Muscle layer of duodenum (tissue), 2 donors: ENCODE measurements around the gene TBC1D14.

Experiments used
- H3K27ac ChIP-seq: one replicate; pipeline ENCODE4 v1.7.0; 2013; ENCODE audit warnings: mild to moderate bottlenecking, low read length
- H3K27me3 ChIP-seq: one replicate; pipeline ENCODE4 v1.7.0; 2013; ENCODE audit warnings: low read depth, mild to moderate bottlenecking, control low read depth, low read length
- H3K36me3 ChIP-seq, 2 donors: one replicate each; pipeline ENCODE4 v1.7.0; 2013; ENCODE audit warnings: low read length in 2 of 2, control low read depth in 1 of 2, mild to moderate bottlenecking in 1 of 2; ENCODE audit not compliant: insufficient read depth in 2 of 2, control insufficient read depth in 1 of 2
- H3K4me1 ChIP-seq, 2 donors: one replicate each; pipeline ENCODE4 v1.7.0; 2013; ENCODE audit warnings: low read length in 2 of 2, mild to moderate bottlenecking in 2 of 2, control low read depth in 1 of 2, moderate library complexity in 1 of 2; ENCODE audit not compliant: insufficient read depth in 2 of 2, control insufficient read depth in 1 of 2
- H3K4me3 ChIP-seq, 2 donors: one replicate each; pipeline ENCODE4 v1.7.0; 2013; ENCODE audit warnings: low read length in 2 of 2, low read depth in 1 of 2, mild to moderate bottlenecking in 1 of 2
- H3K9me3 ChIP-seq, 2 donors: one replicate each; pipeline ENCODE4 v1.7.0; 2013; ENCODE audit warnings: low read length in 2 of 2, control low read depth in 1 of 2, mild to moderate bottlenecking in 1 of 2; ENCODE audit not compliant: control insufficient read depth in 1 of 2
- donor health status: healthy.

TBC1D14 gene

GRCh38 chr4:6891436-6892170 lies 18.0 kb upstream of the TBC1D14 start:
- peaks cover 12% of the 10 kb centered on the region in 2 donors for H3K4me1 ChIP-seq
- peak overlapping the region; percentile 8 for H3K27ac ChIP-seq

GRCh38 chr4:6892190-6892908 lies 17.3 kb upstream of the TBC1D14 start:
- no peaks in the 10 kb centered on the region for H3K9me3 ChIP-seq
- no peaks in the 10 kb centered on the region for H3K36me3 ChIP-seq
- peak overlapping the region; percentile 8 for H3K27ac ChIP-seq
- H3K4me1 ChIP-seq: peaks cover 11 to 12% of the 10 kb centered on the region in 2 donors
- H3K4me3 ChIP-seq: peak overlapping the region; percentile 37 to 38
- no peaks in the 10 kb centered on the region for H3K27me3 ChIP-seq

More at GRCh38 chr4:6891436-6892170, 18.0 kb upstream of the TBC1D14 start:
- no peaks in the 10 kb centered on the region for H3K36me3 ChIP-seq
- H3K27me3 ChIP-seq: no peaks in the 10 kb centered on the region
- H3K4me3 ChIP-seq: no peak overlapping the region
- no peaks in the 10 kb centered on the region for H3K9me3 ChIP-seq

- Histone ChIP-seq H3K27ac (no peak overlapping the region), H3K27me3 (no peaks in the 10 kb centered on the region), H3K36me3 (no peaks in the 10 kb centered on the region), H3K9me3 (no peaks in the 10 kb centered on the region), H3K4me1 (peaks cover 11 to 12% of the 10 kb centered on the region in 2 donors), H3K4me3 (peak overlapping the region in 1 of 2 donors; percentile 37)
These were observed 16.8 kb upstream of the TBC1D14 start for GRCh38 chr4:6892909-6893202.

- no peaks in the 10 kb centered on the region for H3K36me3 ChIP-seq
- H3K4me1 ChIP-seq: peaks cover 11 to 12% of the 10 kb centered on the region in 2 donors
- no peaks in the 10 kb centered on the region for H3K27me3 ChIP-seq
- no peaks in the 10 kb centered on the region for H3K9me3 ChIP-seq
- H3K27ac ChIP-seq: no peak overlapping the region
- H3K4me3 ChIP-seq: no peak overlapping the region
These were observed 16.1 kb upstream of the TBC1D14 start for GRCh38 chr4:6893449-6894085.

- H3K9me3 ChIP-seq: no peaks in the 10 kb centered on the region
- H3K4me3 ChIP-seq: no peak overlapping the region
- H3K36me3 ChIP-seq: no peaks in the 10 kb centered on the region
- no peak overlapping the region for H3K27ac ChIP-seq
- H3K4me1 ChIP-seq: peaks cover 11 to 12% of the 10 kb centered on the region in 2 donors
- H3K27me3 ChIP-seq: no peaks in the 10 kb centered on the region
These were observed 15.5 kb upstream of the TBC1D14 start for GRCh38 chr4:6894086-6894478.

GRCh38 chr4:6894528-6895498 lies 14.8 kb upstream of the TBC1D14 start:
- H3K36me3 ChIP-seq: no peaks in the 10 kb centered on the region
- no peaks in the 10 kb centered on the region for H3K27me3 ChIP-seq
- H3K9me3 ChIP-seq: no peaks in the 10 kb centered on the region
- no peak overlapping the region for H3K27ac ChIP-seq
- H3K4me1 ChIP-seq: peaks cover 11 to 12% of the 10 kb centered on the region in 2 donors
- H3K4me3 ChIP-seq: no peak overlapping the region

- no peaks in the 10 kb centered on the region for H3K27me3 ChIP-seq
- peaks cover 11 to 12% of the 10 kb centered on the region in 2 donors for H3K4me1 ChIP-seq
- H3K9me3 ChIP-seq: no peaks in the 10 kb centered on the region
- no peaks in the 10 kb centered on the region for H3K36me3 ChIP-seq
- H3K27ac ChIP-seq: no peak overlapping the region
- H3K4me3 ChIP-seq: no peak overlapping the region
These were observed 13.6 kb upstream of the TBC1D14 start for GRCh38 chr4:6896035-6896434.

GRCh38 chr4:6898763-6899162 lies 10.9 kb upstream of the TBC1D14 start:
- Histone ChIP-seq H3K27me3 (no peaks in the 10 kb centered on the region), H3K27ac (no peak overlapping the region), H3K9me3 (no peaks in the 10 kb centered on the region), H3K36me3 (no peaks in the 10 kb centered on the region), H3K4me3 (no peak overlapping the region), H3K4me1 (no peaks in the 10 kb centered on the region)

GRCh38 chr4:6900181-6900812 lies 9.3 kb upstream of the TBC1D14 start:
- H3K4me1 ChIP-seq: no peaks in the 10 kb centered on the region

GRCh38 chr4:6900956-6901355 lies 8.7 kb upstream of the TBC1D14 start:
- no peaks in the 10 kb centered on the region for H3K36me3 ChIP-seq
- H3K27me3 ChIP-seq: no peaks in the 10 kb centered on the region
- no peak overlapping the region for H3K27ac ChIP-seq
- no peak overlapping the region for H3K4me3 ChIP-seq
- H3K4me1 ChIP-seq: no peaks in the 10 kb centered on the region
- H3K9me3 ChIP-seq: no peaks in the 10 kb centered on the region

More at GRCh38 chr4:6900181-6900812, 9.3 kb upstream of the TBC1D14 start:
- no peak overlapping the region for H3K27ac ChIP-seq
- no peak overlapping the region for H3K4me3 ChIP-seq
- H3K27me3 ChIP-seq: no peaks in the 10 kb centered on the region
- H3K36me3 ChIP-seq: no peaks in the 10 kb centered on the region
- H3K9me3 ChIP-seq: no peaks in the 10 kb centered on the region
